H9 (cell line): ENCODE data around the gene ZNF879. TPM values are rescaled to one million over a fixed set of nuclear protein-coding genes. Genes with fewer than 3 reads are reported as not detected.

ENCODE experiments used
- DNase-seq: peaks from one replicate; pipeline ENCODE4 v3.0.0-alpha.2; 2017
- H2AFZ ChIP-seq: one replicate; pipeline ENCODE4 v1.6.1; 2013; ENCODE audit warnings: mild to moderate bottlenecking, low read length, control low read depth, moderate library complexity
- H2AK5ac ChIP-seq: 2 replicates; pipeline ENCODE4 v1.6.1; 2013; ENCODE audit warnings: low read length, control low read depth, mixed read lengths; ENCODE audit not compliant: insufficient read length
- H2BK120ac ChIP-seq: one replicate; pipeline ENCODE4 v1.6.1; 2013; ENCODE audit warnings: low read depth, mild to moderate bottlenecking, low read length, control low read depth, inconsistent platforms; ENCODE audit not compliant: poor library complexity, severe bottlenecking
- H2BK12ac ChIP-seq: 2 replicates; pipeline ENCODE4 v1.6.1; 2013; ENCODE audit warnings: low read length, control low read depth, mixed read lengths, low read depth; ENCODE audit not compliant: insufficient read length
- H2BK15ac ChIP-seq: 2 replicates; pipeline ENCODE4 v1.6.1; 2013; ENCODE audit warnings: low read depth, low read length, control low read depth
- H2BK20ac ChIP-seq: one replicate; pipeline ENCODE4 v1.6.1; 2013; ENCODE audit warnings: low read depth, mild to moderate bottlenecking, low read length, control low read depth, inconsistent platforms; ENCODE audit not compliant: poor library complexity, severe bottlenecking
- H2BK5ac ChIP-seq: 2 replicates; pipeline ENCODE4 v1.6.1; 2013; ENCODE audit warnings: low read length, control low read depth, mixed read lengths; ENCODE audit not compliant: insufficient read length
- H3K14ac ChIP-seq: 2 replicates; pipeline ENCODE4 v1.6.1; 2013; ENCODE audit warnings: low read length, control low read depth; ENCODE audit not compliant: insufficient read depth
- H3K18ac ChIP-seq: 2 replicates; pipeline ENCODE4 v1.6.1; 2013; ENCODE audit warnings: low read depth, mild to moderate bottlenecking, mixed read lengths, low read length, control low read depth; ENCODE audit not compliant: insufficient read length
- H3K23ac ChIP-seq: 2 replicates; pipeline ENCODE4 v1.6.1; 2013; ENCODE audit warnings: low read length, control low read depth, mixed read lengths, low read depth; ENCODE audit not compliant: insufficient read length
- H3K23me2 ChIP-seq: 2 replicates; pipeline ENCODE4 v1.6.1; 2013; ENCODE audit warnings: low read depth, mild to moderate bottlenecking, mixed read lengths, low read length, control low read depth; ENCODE audit not compliant: insufficient read length, poor library complexity, severe bottlenecking
- H3K27ac ChIP-seq: 2 replicates; pipeline ENCODE4 v1.5.1; 2013; ENCODE audit warnings: low read length, control low read depth, mixed read lengths, low read depth; ENCODE audit not compliant: insufficient read length
- H3K27me3 ChIP-seq: 2 replicates; pipeline ENCODE4 v1.6.1; 2013; ENCODE audit warnings: low read length, control low read depth, inconsistent platforms; ENCODE audit not compliant: insufficient read depth
- H3K4ac ChIP-seq: 2 replicates; pipeline ENCODE4 v1.6.1; 2013; ENCODE audit warnings: low read depth, mild to moderate bottlenecking, control low read depth, inconsistent platforms, low read length, moderate library complexity
- H3K4me1 ChIP-seq: 2 replicates; pipeline ENCODE4 v1.6.1; 2013; ENCODE audit warnings: low read length, control low read depth, inconsistent platforms; ENCODE audit not compliant: insufficient read depth
- H3K4me2 ChIP-seq: 2 replicates; pipeline ENCODE4 v1.6.1; 2013; ENCODE audit warnings: low read length, control low read depth, mixed read lengths; ENCODE audit not compliant: insufficient read length, insufficient read depth
- H3K56ac ChIP-seq: 2 replicates; pipeline ENCODE4 v1.6.1; 2013; ENCODE audit warnings: low read depth, mild to moderate bottlenecking, mixed read lengths, low read length, control low read depth; ENCODE audit not compliant: insufficient read length
- H3K79me1 ChIP-seq: 2 replicates; pipeline ENCODE4 v1.6.1; 2013; ENCODE audit warnings: low read depth, mild to moderate bottlenecking, moderate library complexity, low read length, control low read depth, inconsistent platforms; ENCODE audit not compliant: insufficient read depth, poor library complexity, severe bottlenecking
- H3K79me2 ChIP-seq: 2 replicates; pipeline ENCODE4 v1.6.1; 2013; ENCODE audit warnings: low read length, control low read depth, inconsistent platforms; ENCODE audit not compliant: insufficient read depth
- H3K9ac ChIP-seq: 2 replicates; pipeline ENCODE4 v1.6.1; 2013; ENCODE audit warnings: low read length, control low read depth, mixed read lengths; ENCODE audit not compliant: insufficient read length; ENCODE audit errors: extremely low read depth
- H3K9me3 ChIP-seq: one replicate; pipeline ENCODE4 v1.6.1; 2013; ENCODE audit warnings: low read depth, low read length, inconsistent platforms; ENCODE audit not compliant: control insufficient read depth
- H3T11ph ChIP-seq: one replicate; pipeline ENCODE4 v1.6.1; 2013; ENCODE audit warnings: mild to moderate bottlenecking, low read length, control low read depth, inconsistent platforms
- H4K20me1 ChIP-seq: one replicate; pipeline ENCODE4 v1.6.1; 2013; ENCODE audit not compliant: control insufficient read depth, insufficient read length, insufficient read depth
- H4K5ac ChIP-seq: 2 replicates; pipeline ENCODE4 v1.6.1; 2013; ENCODE audit warnings: low read depth, mild to moderate bottlenecking, mixed read lengths, low read length, control low read depth; ENCODE audit not compliant: insufficient read length
- H4K8ac ChIP-seq: replicated peaks from 2 replicates; pipeline ENCODE4 v1.6.1; 2013; ENCODE audit warnings: low read length, control low read depth, mixed read lengths, low read depth; ENCODE audit not compliant: insufficient read length
- H4K91ac ChIP-seq: 2 replicates; pipeline ENCODE4 v1.6.1; 2013; ENCODE audit warnings: low read depth, mild to moderate bottlenecking, moderate library complexity, mixed read lengths, low read length, control low read depth; ENCODE audit not compliant: insufficient read length
- H3K27ac Mint-ChIP-seq, 3 experiments: 2 replicates in 2 of 3; 3 replicates in 1 of 3; pipeline ENCODE4 v1.8.0; 2020 to 2021; ENCODE audit warnings: mixed read lengths in 3 of 3, mild to moderate bottlenecking in 1 of 3, moderate library complexity in 1 of 3
- H3K27me3 Mint-ChIP-seq: 2 replicates; pipeline ENCODE4 v1.8.0; 2021; ENCODE audit warnings: low read depth, mild to moderate bottlenecking, moderate library complexity, mixed read lengths
- H3K36me3 Mint-ChIP-seq, 3 experiments: 2 replicates in 2 of 3; 3 replicates in 1 of 3; pipeline ENCODE4 v1.8.0; 2020 to 2021; ENCODE audit warnings: low read depth in 3 of 3, mixed read lengths in 3 of 3; ENCODE audit not compliant: insufficient read depth in 1 of 3
- H3K4me1 Mint-ChIP-seq, 2 experiments: 2 replicates each; pipeline ENCODE4 v1.8.0; 2020; ENCODE audit warnings: mixed read lengths in 2 of 2
- H3K4me3 Mint-ChIP-seq, 2 experiments: 2 replicates in 1 of 2; 3 replicates in 1 of 2; pipeline ENCODE4 v1.8.0; 2020 to 2021; ENCODE audit warnings: mild to moderate bottlenecking in 2 of 2, mixed read lengths in 2 of 2, moderate library complexity in 1 of 2
- H3K9me3 Mint-ChIP-seq, 2 experiments: 2 replicates in 1 of 2; 3 replicates in 1 of 2; pipeline ENCODE4 v1.8.0; 2020; ENCODE audit warnings: mild to moderate bottlenecking in 2 of 2, mixed read lengths in 2 of 2, moderate library complexity in 1 of 2
- WGBS: extraction: QIAGEN DNeasy Blood & Tissue Kit; methylation state at CpG from one replicate; pipeline ENCODE4 v1.1.7; 2013; ENCODE audit warnings: missing lambda C conversion rate, low lambda C conversion rate, mixed read lengths; ENCODE audit not compliant: insufficient read length; ENCODE audit errors: extremely low coverage; 5-methylcytosine and 5-hydroxymethylcytosine counted together
- total RNA-seq: library from RNA; stranded (reverse); gene quantifications from 2 replicates; pipeline ENCODE4 v1.2.1, GENCODE V29; 2021
- TF ChIP-seq, protein P1 (sequence below): fragments of 200-600 bp; sonication (generic); conservative IDR thresholded peaks from 3 replicates; pipeline ENCODE4 v1.8.0; 2021; ENCODE audit warnings: antibody characterized with exemption, mild to moderate bottlenecking

The ZNF879 gene
- total RNA-seq, 1 experiment from 2014 or later = 5.4 TPM

DNA sequence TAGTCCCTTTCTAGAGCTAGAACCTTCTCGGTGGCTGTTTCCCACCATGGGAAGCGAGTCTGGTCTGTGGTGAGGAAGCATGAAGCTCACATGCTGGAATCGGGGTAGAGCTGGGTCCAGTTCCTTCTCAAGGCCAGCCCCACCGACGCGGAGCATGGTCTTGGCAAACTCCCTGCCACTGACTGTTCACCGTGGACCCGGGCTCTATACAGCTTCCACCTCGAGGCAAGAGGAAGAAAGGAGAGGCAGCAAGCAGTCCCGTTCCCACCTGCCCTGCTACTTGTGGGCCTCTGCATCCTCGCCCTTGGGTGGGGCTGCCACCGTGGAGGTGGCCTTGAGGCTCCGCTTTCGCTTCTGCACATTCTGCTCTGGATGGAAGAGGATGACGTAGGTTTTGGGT lies 42.2 kb upstream of the ZNF879 start:
- Histone ChIP-seq H4K5ac (no peak overlapping the region), H3K79me1 (no peaks in the 10 kb centered on the region), H3T11ph (no peak overlapping the region), H3K9me3 (peaks cover 77% of the 10 kb centered on the region), H4K91ac (no peak overlapping the region), H2BK20ac (no peak overlapping the region), H3K27ac (no peak overlapping the region), H2AFZ (no peak overlapping the region), H4K8ac (no peak overlapping the region), H3K23me2 (no peaks in the 10 kb centered on the region), H3K23ac (no peak overlapping the region), H3K4me1 (no peaks in the 10 kb centered on the region), H2BK120ac (no peak overlapping the region), H3K14ac (no peak overlapping the region), H3K9ac (no peak overlapping the region), H2BK15ac (no peak overlapping the region), H2BK12ac (no peak overlapping the region), H2BK5ac (no peak overlapping the region), H3K79me2 (no peaks in the 10 kb centered on the region), H3K27me3 (no peaks in the 10 kb centered on the region), H3K4me2 (no peak overlapping the region), H3K4ac (no peak overlapping the region), H3K56ac (no peak overlapping the region), H3K18ac (no peak overlapping the region), H2AK5ac (no peak overlapping the region), H4K20me1 (no peaks in the 10 kb centered on the region)
- DNase-seq = no peak
- no CpG with 5 or more reads among the region's 15 CpGs for WGBS
- Mint-ChIP-seq H3K36me3 (peaks cover 16 to 41% (median 22%) of the 10 kb centered on the region in 3 experiments), H3K27ac (no peak overlapping the region), H3K4me1 (no peaks in the 10 kb centered on the region), H3K9me3 (peaks cover 94 to 100% of the 10 kb centered on the region in 2 experiments), H3K27me3 (peaks cover 29% of the 10 kb centered on the region), H3K4me3 (no peak overlapping the region)
- TF ChIP-seq, protein P1, sequence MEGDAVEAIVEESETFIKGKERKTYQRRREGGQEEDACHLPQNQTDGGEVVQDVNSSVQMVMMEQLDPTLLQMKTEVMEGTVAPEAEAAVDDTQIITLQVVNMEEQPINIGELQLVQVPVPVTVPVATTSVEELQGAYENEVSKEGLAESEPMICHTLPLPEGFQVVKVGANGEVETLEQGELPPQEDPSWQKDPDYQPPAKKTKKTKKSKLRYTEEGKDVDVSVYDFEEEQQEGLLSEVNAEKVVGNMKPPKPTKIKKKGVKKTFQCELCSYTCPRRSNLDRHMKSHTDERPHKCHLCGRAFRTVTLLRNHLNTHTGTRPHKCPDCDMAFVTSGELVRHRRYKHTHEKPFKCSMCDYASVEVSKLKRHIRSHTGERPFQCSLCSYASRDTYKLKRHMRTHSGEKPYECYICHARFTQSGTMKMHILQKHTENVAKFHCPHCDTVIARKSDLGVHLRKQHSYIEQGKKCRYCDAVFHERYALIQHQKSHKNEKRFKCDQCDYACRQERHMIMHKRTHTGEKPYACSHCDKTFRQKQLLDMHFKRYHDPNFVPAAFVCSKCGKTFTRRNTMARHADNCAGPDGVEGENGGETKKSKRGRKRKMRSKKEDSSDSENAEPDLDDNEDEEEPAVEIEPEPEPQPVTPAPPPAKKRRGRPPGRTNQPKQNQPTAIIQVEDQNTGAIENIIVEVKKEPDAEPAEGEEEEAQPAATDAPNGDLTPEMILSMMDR = no peak
